ENCODE measurements around the gene AFP. TPM values are rescaled to one million over a fixed set of nuclear protein-coding genes. Genes with fewer than 3 reads are reported as not detected.

AFP gene
- polyA plus RNA-seq, 2 of the 4 experiments (the other 2 are of a cell fraction): 1.8 to 4.5 TPM

DNA sequence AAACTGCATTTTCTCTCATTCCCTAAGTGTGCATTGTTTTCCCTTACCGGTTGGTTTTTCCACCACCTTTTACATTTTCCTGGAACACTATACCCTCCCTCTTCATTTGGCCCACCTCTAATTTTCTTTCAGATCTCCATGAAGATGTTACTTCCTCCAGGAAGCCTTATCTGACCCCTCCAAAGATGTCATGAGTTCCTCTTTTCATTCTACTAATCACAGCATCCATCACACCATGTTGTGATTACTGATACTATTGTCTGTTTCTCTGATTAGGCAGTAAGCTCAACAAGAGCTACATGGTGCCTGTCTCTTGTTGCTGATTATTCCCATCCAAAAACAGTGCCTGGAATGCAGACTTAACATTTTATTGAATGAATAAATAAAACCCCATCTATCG, 2.9 kb upstream of the AFP start:
- no peak for ATAC-seq

DNA sequence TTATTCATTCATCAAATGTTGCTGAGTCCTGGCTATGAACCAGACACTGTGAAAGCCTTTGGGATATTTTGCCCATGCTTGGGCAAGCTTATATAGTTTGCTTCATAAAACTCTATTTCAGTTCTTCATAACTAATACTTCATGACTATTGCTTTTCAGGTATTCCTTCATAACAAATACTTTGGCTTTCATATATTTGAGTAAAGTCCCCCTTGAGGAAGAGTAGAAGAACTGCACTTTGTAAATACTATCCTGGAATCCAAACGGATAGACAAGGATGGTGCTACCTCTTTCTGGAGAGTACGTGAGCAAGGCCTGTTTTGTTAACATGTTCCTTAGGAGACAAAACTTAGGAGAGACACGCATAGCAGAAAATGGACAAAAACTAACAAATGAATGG, 1.7 kb upstream of the AFP start:
- Histone ChIP-seq H3K4me2 (no peak overlapping the region), H3K27ac (no peak overlapping the region), H3K9me3 (no peaks in the 10 kb centered on the region), H3K4me1 (no peaks in the 10 kb centered on the region), H3K4me3 (no peak overlapping the region)
- peak in 1 of 2 experiments; percentile 53; a peak in 1 of 6 replicates for ATAC-seq
- no peak for FAIRE-seq
- ChIA-PET CTCF (interaction anchor here (1.4 kb wide), 1 partner anchor 19 kb away, joined by 3 read pairs; no protein-coding TSS in a partner anchor), POLR2A (no interaction called here)
- DNase-seq (ENCODE audit: low read depth in 1 of 2, low spot score in 1 of 2): peak; percentile 4 to 7
- TF ChIP-seq NR3C1 (IDR thresholded peaks at IDR 0.05): no peak
- TF ChIP-seq, protein P1, sequence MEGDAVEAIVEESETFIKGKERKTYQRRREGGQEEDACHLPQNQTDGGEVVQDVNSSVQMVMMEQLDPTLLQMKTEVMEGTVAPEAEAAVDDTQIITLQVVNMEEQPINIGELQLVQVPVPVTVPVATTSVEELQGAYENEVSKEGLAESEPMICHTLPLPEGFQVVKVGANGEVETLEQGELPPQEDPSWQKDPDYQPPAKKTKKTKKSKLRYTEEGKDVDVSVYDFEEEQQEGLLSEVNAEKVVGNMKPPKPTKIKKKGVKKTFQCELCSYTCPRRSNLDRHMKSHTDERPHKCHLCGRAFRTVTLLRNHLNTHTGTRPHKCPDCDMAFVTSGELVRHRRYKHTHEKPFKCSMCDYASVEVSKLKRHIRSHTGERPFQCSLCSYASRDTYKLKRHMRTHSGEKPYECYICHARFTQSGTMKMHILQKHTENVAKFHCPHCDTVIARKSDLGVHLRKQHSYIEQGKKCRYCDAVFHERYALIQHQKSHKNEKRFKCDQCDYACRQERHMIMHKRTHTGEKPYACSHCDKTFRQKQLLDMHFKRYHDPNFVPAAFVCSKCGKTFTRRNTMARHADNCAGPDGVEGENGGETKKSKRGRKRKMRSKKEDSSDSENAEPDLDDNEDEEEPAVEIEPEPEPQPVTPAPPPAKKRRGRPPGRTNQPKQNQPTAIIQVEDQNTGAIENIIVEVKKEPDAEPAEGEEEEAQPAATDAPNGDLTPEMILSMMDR (IDR thresholded peaks at IDR 0.05): 0 out of 3 replicates have a peak, but pooled peaks have one; percentile 10
- WGBS (ENCODE audit: missing lambda C conversion rate): 68% methylated on average over 3 of the region's 3 CpGs

More for the DNA sequence above, 2.9 kb upstream of the AFP start:
- DNase-seq (ENCODE audit: low read depth in 1 of 2, low spot score in 1 of 2) (no peak), FAIRE-seq (no peak)
- H3K4me3 ChIP-seq: no peak overlapping the region
- no peaks in the 10 kb centered on the region for H3K4me1 ChIP-seq
- 54% methylated on average over 2 of the region's 2 CpGs for WGBS (ENCODE audit: missing lambda C conversion rate)
- ChIA-PET POLR2A (no interaction called here), CTCF (interaction anchor here (1.1 to 2.2 kb wide), 3 partner anchors 9 to 17 kb away, joined by 3 to 8 read pairs (median 3); no protein-coding TSS in a partner anchor)
- TF ChIP-seq HOXB5 (CRISPR knock-in tag; IDR thresholded peaks at IDR 0.05): no peak
- TF ChIP-seq, protein P2, sequence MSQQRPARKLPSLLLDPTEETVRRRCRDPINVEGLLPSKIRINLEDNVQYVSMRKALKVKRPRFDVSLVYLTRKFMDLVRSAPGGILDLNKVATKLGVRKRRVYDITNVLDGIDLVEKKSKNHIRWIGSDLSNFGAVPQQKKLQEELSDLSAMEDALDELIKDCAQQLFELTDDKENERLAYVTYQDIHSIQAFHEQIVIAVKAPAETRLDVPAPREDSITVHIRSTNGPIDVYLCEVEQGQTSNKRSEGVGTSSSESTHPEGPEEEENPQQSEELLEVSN (IDR thresholded peaks at IDR 0.05; ENCODE audit: borderline replicate concordance, low read depth): no peak
- no peak for TF ChIP-seq POLR2A (IDR thresholded peaks at IDR 0.05; ENCODE audit: low read length)
- no peak for TF ChIP-seq KDM5A (IDR thresholded peaks at IDR 0.05)
- no peak overlapping the region for H3K27ac ChIP-seq
- no peak overlapping the region for H3K4me2 ChIP-seq
- H3K9me3 ChIP-seq: no peaks in the 10 kb centered on the region

DNA sequence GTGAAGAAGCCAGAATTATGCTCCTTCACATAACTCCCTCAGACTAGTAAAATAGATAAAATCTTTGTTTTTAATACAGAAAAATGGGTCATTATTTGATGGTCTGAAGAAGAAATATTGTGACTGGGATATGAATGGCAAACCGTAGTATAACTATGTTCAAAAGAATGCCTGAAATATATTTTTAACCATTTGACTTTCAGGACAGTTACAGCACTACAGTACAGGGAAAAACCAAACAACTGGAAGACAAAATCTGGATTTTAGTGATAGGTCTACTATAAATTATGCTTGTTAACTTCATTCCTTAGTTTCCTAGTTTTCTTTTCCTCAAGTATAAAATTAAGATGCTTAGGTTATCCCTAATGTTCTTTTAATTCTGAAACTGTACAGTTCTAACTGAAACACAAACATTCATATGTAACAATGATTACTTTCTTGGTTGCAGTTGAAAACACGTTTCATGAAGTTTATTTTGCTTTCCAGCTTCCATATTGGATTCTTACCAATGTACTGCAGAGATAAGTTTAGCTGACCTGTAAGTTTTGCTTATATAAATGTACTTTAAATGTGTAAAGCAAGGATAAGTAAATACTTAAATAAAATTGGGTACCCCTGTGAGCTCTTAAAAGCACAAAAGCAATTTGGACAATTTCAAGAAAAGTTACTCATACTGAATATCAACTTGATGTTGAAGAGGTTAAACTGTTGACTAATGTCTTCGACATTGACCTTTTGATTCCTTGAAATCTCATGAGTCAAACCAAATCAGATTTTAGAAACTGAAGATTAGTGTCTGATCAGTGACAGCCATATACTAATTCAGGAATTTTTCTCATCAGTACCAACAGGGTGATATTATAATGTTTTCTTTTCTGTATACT, 895 bp downstream of the AFP start:
- CTCF ChIA-PET: interaction anchor here (0.6 kb wide), 1 partner anchor 85 kb away, joined by 3 read pairs; no protein-coding TSS in a partner anchor
- no peak overlapping the region for H3K4me2 ChIP-seq
- WGBS (ENCODE audit: missing lambda C conversion rate): 42% methylated on average over 3 of the region's 3 CpGs
- TF ChIP-seq CBX2 (IDR thresholded peaks at IDR 0.05; ENCODE audit: borderline replicate concordance, low read depth) (no peak), MYC (IDR thresholded peaks at IDR 0.05; ENCODE audit: borderline replicate concordance, low read length) (no peak), NR3C1 (IDR thresholded peaks at IDR 0.05) (no peak), EHF (CRISPR knock-in tag; IDR thresholded peaks at IDR 0.05) (no peak), ZNF302 (CRISPR knock-in tag; IDR thresholded peaks at IDR 0.05) (no peak), RNF2 (IDR thresholded peaks at IDR 0.05; ENCODE audit: borderline replicate concordance, low read depth) (no peak), CHD4 (IDR thresholded peaks at IDR 0.05; ENCODE audit: borderline replicate concordance) (no peak), CEBPB (IDR thresholded peaks at IDR 0.05) (no peak), ZC3H11A (IDR thresholded peaks at IDR 0.05) (no peak)
- TF ChIP-seq, protein P3, sequence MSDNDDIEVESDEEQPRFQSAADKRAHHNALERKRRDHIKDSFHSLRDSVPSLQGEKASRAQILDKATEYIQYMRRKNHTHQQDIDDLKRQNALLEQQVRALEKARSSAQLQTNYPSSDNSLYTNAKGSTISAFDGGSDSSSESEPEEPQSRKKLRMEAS (IDR thresholded peaks at IDR 0.05): no peak
- TF ChIP-seq, protein P4, sequence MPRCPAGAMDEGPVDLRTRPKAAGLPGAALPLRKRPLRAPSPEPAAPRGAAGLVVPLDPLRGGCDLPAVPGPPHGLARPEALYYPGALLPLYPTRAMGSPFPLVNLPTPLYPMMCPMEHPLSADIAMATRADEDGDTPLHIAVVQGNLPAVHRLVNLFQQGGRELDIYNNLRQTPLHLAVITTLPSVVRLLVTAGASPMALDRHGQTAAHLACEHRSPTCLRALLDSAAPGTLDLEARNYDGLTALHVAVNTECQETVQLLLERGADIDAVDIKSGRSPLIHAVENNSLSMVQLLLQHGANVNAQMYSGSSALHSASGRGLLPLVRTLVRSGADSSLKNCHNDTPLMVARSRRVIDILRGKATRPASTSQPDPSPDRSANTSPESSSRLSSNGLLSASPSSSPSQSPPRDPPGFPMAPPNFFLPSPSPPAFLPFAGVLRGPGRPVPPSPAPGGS (IDR thresholded peaks at IDR 0.05): no peak
- TF ChIP-seq, protein P2 (IDR thresholded peaks at IDR 0.05; ENCODE audit: borderline replicate concordance, low read depth): no peak
- no peak overlapping the region for H3K4me3 ChIP-seq
- POLR2A ChIA-PET: no interaction called here
- no peaks in the 10 kb centered on the region for H3K9me3 ChIP-seq
- DNase-seq (ENCODE audit: low read depth in 1 of 2, low spot score in 1 of 2): no peak
- no peaks in the 10 kb centered on the region; the same call in 2 of the 3 replicates for H3K4me1 ChIP-seq
- ATAC-seq: no peak
- no peak overlapping the region for H3K27ac ChIP-seq
- no peak for FAIRE-seq
